ENCODE measurements around the gene WDPCP.
"Not testable (repeated sequence)": the region's sequence is repeated elsewhere in the genome, so short reads cannot be mapped to it uniquely, and the experiment has no call there.

WDPCP gene

GRCh38 chr2:63378589-63378988, 209.7 kb downstream of the WDPCP start:
- H3K27ac ChIP-seq (ENCODE audit: poor library complexity, severe bottlenecking), result no peak overlapping the region
- H3K4me3 ChIP-seq (ENCODE audit: severe bottlenecking), result no peak overlapping the region
- DNase-seq (ENCODE audit: low spot score), result no peak
- no peaks in the 10 kb centered on the region for H3K9me3 ChIP-seq (ENCODE audit: severe bottlenecking)
- H3K4me1 ChIP-seq (ENCODE audit: insufficient read depth, poor library complexity, severe bottlenecking), result no peaks in the 10 kb centered on the region
- no peaks in the 10 kb centered on the region for H3K27me3 ChIP-seq (ENCODE audit: insufficient read depth, poor library complexity, severe bottlenecking)
- ATAC-seq (ENCODE audit: low read depth), result no peak
- TF ChIP-seq, protein P1, sequence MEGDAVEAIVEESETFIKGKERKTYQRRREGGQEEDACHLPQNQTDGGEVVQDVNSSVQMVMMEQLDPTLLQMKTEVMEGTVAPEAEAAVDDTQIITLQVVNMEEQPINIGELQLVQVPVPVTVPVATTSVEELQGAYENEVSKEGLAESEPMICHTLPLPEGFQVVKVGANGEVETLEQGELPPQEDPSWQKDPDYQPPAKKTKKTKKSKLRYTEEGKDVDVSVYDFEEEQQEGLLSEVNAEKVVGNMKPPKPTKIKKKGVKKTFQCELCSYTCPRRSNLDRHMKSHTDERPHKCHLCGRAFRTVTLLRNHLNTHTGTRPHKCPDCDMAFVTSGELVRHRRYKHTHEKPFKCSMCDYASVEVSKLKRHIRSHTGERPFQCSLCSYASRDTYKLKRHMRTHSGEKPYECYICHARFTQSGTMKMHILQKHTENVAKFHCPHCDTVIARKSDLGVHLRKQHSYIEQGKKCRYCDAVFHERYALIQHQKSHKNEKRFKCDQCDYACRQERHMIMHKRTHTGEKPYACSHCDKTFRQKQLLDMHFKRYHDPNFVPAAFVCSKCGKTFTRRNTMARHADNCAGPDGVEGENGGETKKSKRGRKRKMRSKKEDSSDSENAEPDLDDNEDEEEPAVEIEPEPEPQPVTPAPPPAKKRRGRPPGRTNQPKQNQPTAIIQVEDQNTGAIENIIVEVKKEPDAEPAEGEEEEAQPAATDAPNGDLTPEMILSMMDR (IDR thresholded peaks at IDR 0.05; ENCODE audit: poor library complexity, severe bottlenecking), result no peak
- H3K36me3 ChIP-seq (ENCODE audit: low read depth), result no peaks in the 10 kb centered on the region

GRCh38 chr2:63374341-63374740, 213.9 kb downstream of the WDPCP start:
- H3K9me3 ChIP-seq (ENCODE audit: severe bottlenecking), result no peaks in the 10 kb centered on the region
- H3K4me1 ChIP-seq (ENCODE audit: insufficient read depth, poor library complexity, severe bottlenecking), result no peaks in the 10 kb centered on the region

GRCh38 chr2:63372549-63372948, 215.7 kb downstream of the WDPCP start:
- Histone ChIP-seq H3K4me3 (ENCODE audit: severe bottlenecking) (no peak overlapping the region), H3K36me3 (ENCODE audit: low read depth) (no peaks in the 10 kb centered on the region), H3K27me3 (ENCODE audit: insufficient read depth, poor library complexity, severe bottlenecking) (no peaks in the 10 kb centered on the region), H3K27ac (ENCODE audit: poor library complexity, severe bottlenecking) (no peak overlapping the region), H3K9me3 (ENCODE audit: severe bottlenecking) (no peaks in the 10 kb centered on the region), H3K4me1 (ENCODE audit: insufficient read depth, poor library complexity, severe bottlenecking) (no peaks in the 10 kb centered on the region)
- TF ChIP-seq, protein P1 (IDR thresholded peaks at IDR 0.05; ENCODE audit: poor library complexity, severe bottlenecking), result no peak
- DNase-seq (ENCODE audit: low spot score) (no peak), ATAC-seq (ENCODE audit: low read depth) (no peak)

More at GRCh38 chr2:63374341-63374740, 213.9 kb downstream of the WDPCP start:
- no peak overlapping the region for H3K4me3 ChIP-seq (ENCODE audit: severe bottlenecking)
- no peaks in the 10 kb centered on the region for H3K36me3 ChIP-seq (ENCODE audit: low read depth)
- ATAC-seq (ENCODE audit: low read depth) (no peak), DNase-seq (ENCODE audit: low spot score) (no peak)
- TF ChIP-seq, protein P1 (IDR thresholded peaks at IDR 0.05; ENCODE audit: poor library complexity, severe bottlenecking), result no peak
- H3K27me3 ChIP-seq (ENCODE audit: insufficient read depth, poor library complexity, severe bottlenecking), result no peaks in the 10 kb centered on the region
- H3K27ac ChIP-seq (ENCODE audit: poor library complexity, severe bottlenecking), result no peak overlapping the region

GRCh38 chr2:63369146-63369545, 219.1 kb downstream of the WDPCP start:
- no peaks in the 10 kb centered on the region for H3K9me3 ChIP-seq (ENCODE audit: severe bottlenecking)
- H3K27ac ChIP-seq (ENCODE audit: poor library complexity, severe bottlenecking), result no peak overlapping the region
- H3K36me3 ChIP-seq (ENCODE audit: low read depth), result no peaks in the 10 kb centered on the region
- ATAC-seq (ENCODE audit: low read depth) (no peak), DNase-seq (ENCODE audit: low spot score) (no peak)
- H3K4me3 ChIP-seq (ENCODE audit: severe bottlenecking), result no peak overlapping the region
- no peaks in the 10 kb centered on the region for H3K27me3 ChIP-seq (ENCODE audit: insufficient read depth, poor library complexity, severe bottlenecking)
- H3K4me1 ChIP-seq (ENCODE audit: insufficient read depth, poor library complexity, severe bottlenecking), result no peaks in the 10 kb centered on the region
- TF ChIP-seq, protein P1 (IDR thresholded peaks at IDR 0.05; ENCODE audit: poor library complexity, severe bottlenecking), result no peak

GRCh38 chr2:63364866-63365265, 223.4 kb downstream of the WDPCP start:
- no peak for ATAC-seq (ENCODE audit: low read depth)
- TF ChIP-seq, protein P1 (IDR thresholded peaks at IDR 0.05; ENCODE audit: poor library complexity, severe bottlenecking), result no peak

DNA sequence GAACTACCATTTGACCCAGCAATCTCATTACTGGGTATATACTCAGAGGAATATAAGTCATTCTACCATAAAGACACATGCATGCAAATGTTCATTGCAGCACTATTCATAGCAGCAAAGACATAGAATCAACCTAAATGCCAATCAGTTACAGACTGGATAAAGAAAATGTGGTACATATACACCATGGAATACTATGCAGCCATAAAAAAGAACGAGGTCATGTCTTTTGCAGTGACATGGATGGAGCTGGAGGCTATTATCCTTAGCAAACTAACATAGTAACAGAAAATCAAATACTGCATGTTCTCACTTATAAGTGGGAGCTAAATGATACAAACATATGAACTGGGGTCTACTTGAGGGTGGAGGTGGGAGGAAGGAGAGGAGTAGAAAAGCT, 230.6 kb downstream of the WDPCP start:
- H3K9me3 ChIP-seq (ENCODE audit: severe bottlenecking); ATAC-seq (ENCODE audit: low read depth); H3K27ac ChIP-seq (ENCODE audit: poor library complexity, severe bottlenecking); H3K4me1 ChIP-seq (ENCODE audit: insufficient read depth, poor library complexity, severe bottlenecking); H3K27me3 ChIP-seq (ENCODE audit: insufficient read depth, poor library complexity, severe bottlenecking); H3K4me3 ChIP-seq (ENCODE audit: severe bottlenecking); H3K36me3 ChIP-seq (ENCODE audit: low read depth); DNase-seq (ENCODE audit: low spot score): not testable (repeated sequence)

More at GRCh38 chr2:63364866-63365265, 223.4 kb downstream of the WDPCP start:
- Histone ChIP-seq H3K9me3 (ENCODE audit: severe bottlenecking) (no peaks in the 10 kb centered on the region), H3K27me3 (ENCODE audit: insufficient read depth, poor library complexity, severe bottlenecking) (no peaks in the 10 kb centered on the region), H3K27ac (ENCODE audit: poor library complexity, severe bottlenecking) (no peak overlapping the region), H3K4me3 (ENCODE audit: severe bottlenecking) (no peak overlapping the region), H3K4me1 (ENCODE audit: insufficient read depth, poor library complexity, severe bottlenecking) (no peaks in the 10 kb centered on the region), H3K36me3 (ENCODE audit: low read depth) (no peaks in the 10 kb centered on the region)
- DNase-seq (ENCODE audit: low spot score), result no peak

Data from RWPE2 (cell line).